HL-60 (cell line): ENCODE data around the gene DNAH2.
A peak's percentile ranks its signal among the peaks of the same experiment; 100 is the strongest.

ENCODE experiments used
- DNase-seq, 2 experiments: peaks; one replicate each; pipeline ENCODE4 v3.0.0-alpha.2; 2010 to 2020; ENCODE audit warnings: low read depth in 1 of 2, low spot score in 1 of 2
- H3K27ac ChIP-seq: fragments of 250-450 bp; sonication (Bioruptor Pico); replicated peaks from 2 replicates; pipeline ENCODE4 v1.5.1; 2020; ENCODE audit warnings: mild to moderate bottlenecking, moderate library complexity
- H3K27me3 ChIP-seq: fragments of 250-450 bp; sonication (Bioruptor Pico); 2 replicates; pipeline ENCODE4 v1.5.1; 2021; ENCODE audit warnings: mild to moderate bottlenecking, moderate library complexity; ENCODE audit not compliant: insufficient read depth, poor library complexity, severe bottlenecking
- H3K4me3 ChIP-seq: replicated peaks from 2 replicates; pipeline ENCODE4 v1.5.1; 2011; ENCODE audit warnings: mild to moderate bottlenecking, control low read depth, low read length; ENCODE audit not compliant: insufficient read depth
- CTCF ChIP-seq: IDR thresholded peaks from one replicate; pipeline ENCODE4 v1.5.1; 2011; ENCODE audit warnings: low read length, control low read depth, inconsistent platforms; ENCODE audit not compliant: insufficient read depth
- GABPA ChIP-seq: IDR thresholded peaks from 2 replicates; pipeline ENCODE4 v1.6.1; 2012; ENCODE audit warnings: low read depth
- POLR2AphosphoS5 ChIP-seq: IDR thresholded peaks from 2 replicates; pipeline ENCODE4 v1.6.1; 2012; ENCODE audit warnings: low read depth
- REST ChIP-seq: IDR thresholded peaks from 2 replicates; pipeline ENCODE4 v1.6.1; 2012; ENCODE audit warnings: low read depth; ENCODE audit not compliant: insufficient replicate concordance
- SPI1 ChIP-seq: IDR thresholded peaks from 2 replicates; pipeline ENCODE4 v1.6.1; 2012; ENCODE audit warnings: low read depth, mild to moderate bottlenecking, borderline replicate concordance

Gene DNAH2

GRCh38 chr17:7748076-7748775, 30.7 kb downstream of the DNAH2 start:
- no peak overlapping the region for H3K4me3 ChIP-seq

GRCh38 chr17:7750321-7750821, 32.8 kb downstream of the DNAH2 start:
- no peaks in the 10 kb centered on the region for H3K27me3 ChIP-seq
- H3K4me3 ChIP-seq, result no peak overlapping the region
- DNase-seq, result no peak
- TF ChIP-seq GABPA (no peak), SPI1 (peak; percentile 20; the same call in 1 of the 2 replicates), REST (no peak), CTCF (no peak), POLR2AphosphoS5 (no peak)
- H3K27ac ChIP-seq, result no peak overlapping the region

More at GRCh38 chr17:7748076-7748775, 30.7 kb downstream of the DNAH2 start:
- no peak for DNase-seq
- no peak for TF ChIP-seq CTCF
- TF ChIP-seq GABPA, result no peak
- no peak for TF ChIP-seq POLR2AphosphoS5
- H3K27me3 ChIP-seq, result no peaks in the 10 kb centered on the region
- no peak overlapping the region for H3K27ac ChIP-seq

- no peaks in the 10 kb centered on the region for H3K27me3 ChIP-seq
- no peak for DNase-seq
- no peak for TF ChIP-seq CTCF
- no peak for TF ChIP-seq GABPA
- no peak for TF ChIP-seq POLR2AphosphoS5
- TF ChIP-seq SPI1, result no peak
- no peak for TF ChIP-seq REST
- no peak overlapping the region for H3K4me3 ChIP-seq
- H3K27ac ChIP-seq, result no peak overlapping the region
These were observed 37.1 kb downstream of the DNAH2 start for GRCh38 chr17:7754656-7755055.
